Measurements from ENCODE around the gene CR1. TPM values are rescaled to one million over a fixed set of nuclear protein-coding genes. Genes with fewer than 3 reads are reported as not detected.

CR1 gene
- total RNA-seq, result not detected in 2 replicates

GRCh38 chr1:207495801-207496792, at the start of gene CR1:
Gene CR1 (plus strand): TSS chr1:207496157. CDS start chr1:207496268, 111 bp downstream.
- Histone ChIP-seq H3K27me3 (ENCODE audit: control insufficient read depth, insufficient read depth, low read length) (peaks cover 19% of the 10 kb centered on the region), H3K36me3 (ENCODE audit: control insufficient read depth, insufficient read depth, low read length) (no peaks in the 10 kb centered on the region), H3K4me3 (ENCODE audit: low read depth, low read length) (no peak within 1 kb of the TSS)
- FAIRE-seq (no peak), DNase-seq (ENCODE audit: low read depth) (no peak)
- TF ChIP-seq CTCF (IDR thresholded peaks at IDR 0.05; ENCODE audit: insufficient read depth, low read length, severe bottlenecking), result no peak

GRCh38 chr1:207453710-207454045, 42.3 kb upstream of the CR1 start:
- Histone ChIP-seq H3K36me3 (ENCODE audit: control insufficient read depth, insufficient read depth, low read length) (no peaks in the 10 kb centered on the region), H3K27me3 (ENCODE audit: control insufficient read depth, insufficient read depth, low read length) (peaks cover 32% of the 10 kb centered on the region), H3K4me3 (ENCODE audit: low read depth, low read length) (no peak overlapping the region)
- FAIRE-seq (no peak), DNase-seq (ENCODE audit: low read depth) (no peak)
- TF ChIP-seq CTCF (IDR thresholded peaks at IDR 0.05; ENCODE audit: insufficient read depth, low read length, severe bottlenecking), result no peak

- DNase-seq (ENCODE audit: low read depth) (peak; percentile 43), FAIRE-seq (no peak)
- TF ChIP-seq CTCF (IDR thresholded peaks at IDR 0.05; ENCODE audit: insufficient read depth, low read length, severe bottlenecking), result peak; percentile 40
- Histone ChIP-seq H3K36me3 (ENCODE audit: control insufficient read depth, insufficient read depth, low read length) (no peaks in the 10 kb centered on the region), H3K27me3 (ENCODE audit: control insufficient read depth, insufficient read depth, low read length) (peaks cover 31% of the 10 kb centered on the region), H3K4me3 (ENCODE audit: low read depth, low read length) (peak within 1 kb of the TSS; percentile 25)
Observed at GRCh38 chr1:207454046-207454964, 41.7 kb upstream of the CR1 start, which contains the start of gene CR2. Gene CR2 (plus strand): TSS chr1:207454328. CDS start chr1:207454419, 91 bp downstream.

- no peak for TF ChIP-seq CTCF (IDR thresholded peaks at IDR 0.05; ENCODE audit: insufficient read depth, low read length, severe bottlenecking)
- Histone ChIP-seq H3K4me3 (ENCODE audit: low read depth, low read length) (no peak overlapping the region), H3K36me3 (ENCODE audit: control insufficient read depth, insufficient read depth, low read length) (no peaks in the 10 kb centered on the region), H3K27me3 (ENCODE audit: control insufficient read depth, insufficient read depth, low read length) (peaks cover 28% of the 10 kb centered on the region)
- FAIRE-seq (no peak), DNase-seq (ENCODE audit: low read depth) (no peak)
Observed at GRCh38 chr1:207455183-207455754, 40.7 kb upstream of the CR1 start.

- DNase-seq (ENCODE audit: low read depth), result no peak
- FAIRE-seq, result no peak
- no peak for TF ChIP-seq CTCF (IDR thresholded peaks at IDR 0.05; ENCODE audit: insufficient read depth, low read length, severe bottlenecking)
- Histone ChIP-seq H3K36me3 (ENCODE audit: control insufficient read depth, insufficient read depth, low read length) (no peaks in the 10 kb centered on the region), H3K27me3 (ENCODE audit: control insufficient read depth, insufficient read depth, low read length) (peaks cover 23% of the 10 kb centered on the region), H3K4me3 (ENCODE audit: low read depth, low read length) (no peak overlapping the region)
Observed at GRCh38 chr1:207458414-207458813, 37.5 kb upstream of the CR1 start.

Data from bronchial epithelial cell (primary cell).